ENCODE measurements around the gene SLC15A3. TPM values are rescaled to one million over a fixed set of nuclear protein-coding genes. Genes with fewer than 3 reads are reported as not detected.

The SLC15A3 gene
- total RNA-seq, 1 donor from 2014 or later, result 10.4 TPM

- Mint-ChIP-seq H3K36me3 (ENCODE audit: low read depth) (no peaks in the 10 kb centered on the region), H3K4me3 (no peak overlapping the region), H3K9me3 (peaks cover 6% of the 10 kb centered on the region), H3K27me3 (ENCODE audit: low read depth) (peaks cover 4% of the 10 kb centered on the region), H3K27ac (ENCODE audit: unreplicated experiment) (no peak overlapping the region), H3K4me1 (peaks cover 8% of the 10 kb centered on the region)
- no peak for TF ChIP-seq CTCF (conservative IDR thresholded peaks at IDR 0.05)
- DNase-seq (ENCODE audit: low read depth, low spot score), result no peak
These were observed 7.5 kb upstream of the SLC15A3 start for GRCh38 chr11:60959431-60959830.

DNA sequence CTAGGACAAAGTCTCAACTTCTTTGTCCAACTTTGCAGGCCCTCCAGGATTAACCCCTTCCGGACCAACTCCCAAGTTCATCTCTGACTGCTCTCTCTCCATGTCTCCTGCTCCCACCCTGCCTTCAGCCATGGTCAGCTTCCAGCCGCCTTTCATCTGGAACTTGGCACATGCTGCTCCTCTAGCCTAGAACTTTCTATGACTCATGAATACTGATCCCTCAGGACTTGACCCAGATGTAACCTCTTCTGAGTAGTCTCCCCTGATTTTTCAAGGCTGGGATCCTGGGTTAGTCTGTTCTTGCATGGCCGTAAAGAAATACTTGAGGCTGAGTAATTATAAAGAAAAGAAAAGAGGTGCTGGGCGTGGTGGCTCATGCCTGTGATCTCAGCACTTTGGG, 5.2 kb upstream of the SLC15A3 start:
- TF ChIP-seq CTCF (conservative IDR thresholded peaks at IDR 0.05), result no peak
- Mint-ChIP-seq H3K4me3 (no peak overlapping the region), H3K27ac (ENCODE audit: unreplicated experiment) (no peak overlapping the region), H3K36me3 (ENCODE audit: low read depth) (no peaks in the 10 kb centered on the region), H3K9me3 (peaks cover 6% of the 10 kb centered on the region), H3K4me1 (peaks cover 17% of the 10 kb centered on the region), H3K27me3 (ENCODE audit: low read depth) (peaks cover 14% of the 10 kb centered on the region)
- no peak for DNase-seq (ENCODE audit: low read depth, low spot score)

- no peak overlapping the region for H3K4me3 Mint-ChIP-seq
- H3K36me3 Mint-ChIP-seq (ENCODE audit: low read depth), result no peaks in the 10 kb centered on the region
- no peak for DNase-seq (ENCODE audit: low read depth, low spot score)
- H3K27ac Mint-ChIP-seq (ENCODE audit: unreplicated experiment), result no peak overlapping the region
- no peak for TF ChIP-seq CTCF (conservative IDR thresholded peaks at IDR 0.05)
- peaks cover 24% of the 10 kb centered on the region for H3K27me3 Mint-ChIP-seq (ENCODE audit: low read depth)
- H3K9me3 Mint-ChIP-seq, result peaks cover 3% of the 10 kb centered on the region
- peaks cover 23% of the 10 kb centered on the region for H3K4me1 Mint-ChIP-seq
These were observed 3.6 kb upstream of the SLC15A3 start for GRCh38 chr11:60955571-60955970.

DNA sequence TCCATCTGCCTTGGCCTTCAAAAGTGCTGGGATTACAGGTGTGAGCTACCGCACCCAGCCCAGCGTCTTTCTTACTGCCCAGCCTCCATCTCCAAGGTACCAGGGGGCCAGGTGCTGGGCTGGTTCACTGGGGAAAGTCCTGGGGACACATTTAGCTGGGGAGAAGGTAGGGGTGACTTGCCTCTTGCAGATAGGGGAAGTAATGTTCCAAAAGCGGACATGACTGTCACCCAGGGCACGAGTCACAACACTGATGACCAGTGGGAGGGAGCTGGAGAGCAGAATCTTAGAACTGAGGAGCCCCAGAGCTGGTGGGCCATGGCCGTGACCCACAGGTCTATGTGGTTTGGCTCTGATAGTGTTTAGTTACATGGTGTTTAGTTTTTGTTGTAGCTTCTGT, 2.4 kb upstream of the SLC15A3 start:
- H3K36me3 Mint-ChIP-seq (ENCODE audit: low read depth), result no peaks in the 10 kb centered on the region

GRCh38 chr11:60953781-60954180, 1.8 kb upstream of the SLC15A3 start:
- Mint-ChIP-seq H3K27me3 (ENCODE audit: low read depth) (peaks cover 40% of the 10 kb centered on the region), H3K27ac (ENCODE audit: unreplicated experiment) (peak overlapping the region; percentile 12), H3K36me3 (ENCODE audit: low read depth) (no peaks in the 10 kb centered on the region), H3K9me3 (peaks cover 3% of the 10 kb centered on the region), H3K4me1 (peaks cover 28% of the 10 kb centered on the region), H3K4me3 (no peak overlapping the region)
- DNase-seq (ENCODE audit: low read depth, low spot score), result no peak
- TF ChIP-seq CTCF (conservative IDR thresholded peaks at IDR 0.05), result no peak

More for the DNA sequence above, 2.4 kb upstream of the SLC15A3 start:
- H3K4me3 Mint-ChIP-seq, result no peak overlapping the region
- H3K27ac Mint-ChIP-seq (ENCODE audit: unreplicated experiment), result no peak overlapping the region
- DNase-seq (ENCODE audit: low read depth, low spot score), result no peak
- TF ChIP-seq CTCF (conservative IDR thresholded peaks at IDR 0.05), result no peak
- H3K9me3 Mint-ChIP-seq, result peaks cover 3% of the 10 kb centered on the region
- H3K27me3 Mint-ChIP-seq (ENCODE audit: low read depth), result peaks cover 35% of the 10 kb centered on the region
- H3K4me1 Mint-ChIP-seq, result peaks cover 28% of the 10 kb centered on the region

GRCh38 chr11:60952742-60953170, 780 bp upstream of the SLC15A3 start:
- H3K27me3 Mint-ChIP-seq (ENCODE audit: low read depth), result peaks cover 46% of the 10 kb centered on the region

More at GRCh38 chr11:60952742-60953170, 780 bp upstream of the SLC15A3 start:
- Mint-ChIP-seq H3K27ac (ENCODE audit: unreplicated experiment) (no peak overlapping the region), H3K4me1 (peaks cover 38% of the 10 kb centered on the region), H3K4me3 (peak overlapping the region; percentile 68), H3K9me3 (peaks cover under 1% of the 10 kb centered on the region), H3K36me3 (ENCODE audit: low read depth) (no peaks in the 10 kb centered on the region)
- DNase-seq (ENCODE audit: low read depth, low spot score), result no peak
- TF ChIP-seq CTCF (conservative IDR thresholded peaks at IDR 0.05), result no peak

All from neural crest cell (in vitro differentiated cells).